GM08714 (cell line): ENCODE measurements around the gene TRIM49.
"Not testable (repeated sequence)": the region's sequence is repeated elsewhere in the genome, so short reads cannot be mapped to it uniquely, and the experiment has no call there.

Source experiments
- H3K4me3 ChIP-seq: fragments of 200-500 bp; sonication (Bioruptor generic); 2 replicates; pipeline ENCODE4 v1.5.1; 2014; ENCODE audit warnings: mild to moderate bottlenecking, low read length, inconsistent platforms

The TRIM49 gene

GRCh38 chr11:89808475-89808874 is at the start of gene TRIM49:
Gene TRIM49 (minus strand): TSS chr11:89808575. CDS start chr11:89804469, 4,106 bp downstream.
- H3K4me3 ChIP-seq: not testable (repeated sequence)

GRCh38 chr11:89826694-89827093 is 18.3 kb upstream of the TRIM49 start:
- not testable (repeated sequence) for H3K4me3 ChIP-seq

- H3K4me3 ChIP-seq: not testable (repeated sequence)
Observed at GRCh38 chr11:89820008-89820407, 11.6 kb upstream of the TRIM49 start.

- not testable (repeated sequence) for H3K4me3 ChIP-seq
Observed at GRCh38 chr11:89813535-89813934, 5.2 kb upstream of the TRIM49 start.

GRCh38 chr11:89787506-89788063 is 20.8 kb downstream of the TRIM49 start:
- H3K4me3 ChIP-seq: not testable (repeated sequence)

DNA sequence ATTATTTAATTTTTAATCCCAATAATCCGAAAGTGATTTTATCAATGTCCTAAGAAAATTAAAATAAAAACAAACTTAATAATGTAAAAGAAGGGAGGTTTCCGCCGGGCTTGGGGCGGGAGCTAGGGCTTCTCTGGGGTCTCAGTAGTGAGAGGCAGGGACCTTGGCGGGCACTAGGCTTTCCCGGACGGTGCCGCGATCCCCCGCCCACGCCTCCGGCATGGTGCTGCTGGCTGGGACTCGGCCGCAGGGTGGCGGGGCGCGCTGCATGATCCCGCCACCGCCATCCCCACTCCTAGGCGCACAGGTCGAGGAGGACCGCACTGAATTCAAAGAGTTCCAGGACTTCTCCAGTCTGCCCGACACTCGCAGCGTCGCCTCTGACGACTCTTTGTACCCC is 22.6 kb downstream of the TRIM49 start:
- H3K4me3 ChIP-seq: not testable (repeated sequence)

GRCh38 chr11:89750822-89751221 is 57.6 kb downstream of the TRIM49 start:
- H3K4me3 ChIP-seq: not testable (repeated sequence)
